Left lung (tissue), 10 donors: ENCODE data around the gene JAGN1. TPM values are rescaled to one million over a fixed set of nuclear protein-coding genes. Genes with fewer than 3 reads are reported as not detected.
A peak's percentile ranks its signal among the peaks of the same experiment; 100 is the strongest.

Experiments used
- ATAC-seq: fragments of 200-7000 bp; cut with Tn5 transposase; one replicate; pipeline ENCODE4 v1.9.1; 2020; ENCODE audit warnings: moderate library complexity
- DNase-seq, 4 donors: peaks; one replicate each; pipeline ENCODE4 v3.0.0-alpha.2; 2013 to 2020
- H3K27ac ChIP-seq, 2 donors: fragments of 200-600 bp; sonication (generic) in 1 of 2; one replicate each; pipeline versions ENCODE4 v1.5.0 to v1.8.0; 2020 to 2021
- H3K27me3 ChIP-seq, 2 donors: fragments of 200-600 bp; sonication (generic) in 1 of 2; one replicate each; pipeline versions ENCODE4 v1.5.0 to v1.8.0; 2020 to 2021
- H3K36me3 ChIP-seq, 2 donors: fragments of 200-600 bp; sonication (generic) in 1 of 2; one replicate each; pipeline versions ENCODE4 v1.5.0 to v1.8.0; 2020 to 2021
- H3K4me1 ChIP-seq, 2 donors: fragments of 200-600 bp; one replicate each; pipeline ENCODE4 v1.8.0; 2021
- H3K4me3 ChIP-seq, 2 donors: fragments of 200-600 bp; sonication (generic) in 1 of 2; one replicate each; pipeline versions ENCODE4 v1.5.0 to v1.8.0; 2020 to 2021; ENCODE audit warnings: mild to moderate bottlenecking in 1 of 2
- H3K9me3 ChIP-seq, 2 donors: fragments of 200-600 bp; sonication (generic) in 1 of 2; one replicate each; pipeline versions ENCODE4 v1.5.0 to v1.8.0; 2020 to 2021
- intact Hi-C, 2 donors: fragments of 100-400 bp; cut with DNase I; formaldehyde crosslinking; loops; one replicate each; pipeline versions ENCODE4 v1.11.2 to v1.14.2; 2022
- polyA plus RNA-seq, 6 donors: library from polyadenylated mRNA; unstranded; fragments of 120-200 nt; gene quantifications; one replicate each; pipeline ENCODE4 v1.2.1, GENCODE V29; 2013; ENCODE audit not compliant: insufficient read length in 6 of 6
- total RNA-seq, 2 donors: library from RNA; stranded (reverse); fragmentation: NEBNext Ultra II Directional; extraction: Animal tissue kit (Norgen Biotek cat#: 25700); gene quantifications; one replicate each; pipeline ENCODE4 v1.2.1, GENCODE V29; 2021
- TF ChIP-seq, protein P1 (sequence below), 2 donors: fragments of 200-600 bp; sonication (generic) in 1 of 2; IDR thresholded peaks; one replicate each; pipeline versions ENCODE4 v1.5.0 to v1.8.0; 2021; ENCODE audit warnings: antibody characterized with exemption in 2 of 2
- donor health status: DM: no; HTN: yes; CAD: no.
- donor health status: DM: no; HTN: no; CAD: no.

The JAGN1 gene
- total and polyA plus RNA-seq, 8 donors: 25.1 to 38.5 (median 34.9) TPM

DNA sequence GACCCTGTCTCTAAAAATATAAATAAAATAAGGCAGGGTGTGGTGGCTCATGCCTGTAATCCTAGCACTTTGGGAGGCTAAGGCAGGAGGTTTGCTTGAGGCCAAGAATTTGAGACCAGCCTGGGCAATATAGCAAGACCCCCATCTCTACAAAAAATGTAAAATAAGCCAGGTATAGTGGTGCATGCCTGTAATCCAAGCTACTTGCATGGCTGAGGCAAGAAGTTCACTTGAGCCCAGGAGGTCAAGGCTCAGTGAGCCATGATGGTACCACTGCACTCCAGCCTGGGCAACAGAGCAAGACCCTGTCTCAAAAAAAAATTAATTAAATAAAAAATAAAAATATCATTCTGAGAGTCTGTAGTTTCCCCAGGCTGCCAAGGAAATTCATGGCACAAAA, 4.1 kb upstream of the JAGN1 start:
- Histone ChIP-seq H3K27ac (no peak overlapping the region), H3K9me3 (no peaks in the 10 kb centered on the region), H3K4me1 (peaks cover 3 to 10% of the 10 kb centered on the region in 2 donors), H3K36me3 (no peaks in the 10 kb centered on the region), H3K27me3 (no peaks in the 10 kb centered on the region), H3K4me3 (no peak overlapping the region)
- DNase-seq (no peak), ATAC-seq (no peak)
- intact Hi-C loops: no loop called here
- TF ChIP-seq, protein P1, sequence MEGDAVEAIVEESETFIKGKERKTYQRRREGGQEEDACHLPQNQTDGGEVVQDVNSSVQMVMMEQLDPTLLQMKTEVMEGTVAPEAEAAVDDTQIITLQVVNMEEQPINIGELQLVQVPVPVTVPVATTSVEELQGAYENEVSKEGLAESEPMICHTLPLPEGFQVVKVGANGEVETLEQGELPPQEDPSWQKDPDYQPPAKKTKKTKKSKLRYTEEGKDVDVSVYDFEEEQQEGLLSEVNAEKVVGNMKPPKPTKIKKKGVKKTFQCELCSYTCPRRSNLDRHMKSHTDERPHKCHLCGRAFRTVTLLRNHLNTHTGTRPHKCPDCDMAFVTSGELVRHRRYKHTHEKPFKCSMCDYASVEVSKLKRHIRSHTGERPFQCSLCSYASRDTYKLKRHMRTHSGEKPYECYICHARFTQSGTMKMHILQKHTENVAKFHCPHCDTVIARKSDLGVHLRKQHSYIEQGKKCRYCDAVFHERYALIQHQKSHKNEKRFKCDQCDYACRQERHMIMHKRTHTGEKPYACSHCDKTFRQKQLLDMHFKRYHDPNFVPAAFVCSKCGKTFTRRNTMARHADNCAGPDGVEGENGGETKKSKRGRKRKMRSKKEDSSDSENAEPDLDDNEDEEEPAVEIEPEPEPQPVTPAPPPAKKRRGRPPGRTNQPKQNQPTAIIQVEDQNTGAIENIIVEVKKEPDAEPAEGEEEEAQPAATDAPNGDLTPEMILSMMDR (IDR thresholded peaks at IDR 0.05): no peak

DNA sequence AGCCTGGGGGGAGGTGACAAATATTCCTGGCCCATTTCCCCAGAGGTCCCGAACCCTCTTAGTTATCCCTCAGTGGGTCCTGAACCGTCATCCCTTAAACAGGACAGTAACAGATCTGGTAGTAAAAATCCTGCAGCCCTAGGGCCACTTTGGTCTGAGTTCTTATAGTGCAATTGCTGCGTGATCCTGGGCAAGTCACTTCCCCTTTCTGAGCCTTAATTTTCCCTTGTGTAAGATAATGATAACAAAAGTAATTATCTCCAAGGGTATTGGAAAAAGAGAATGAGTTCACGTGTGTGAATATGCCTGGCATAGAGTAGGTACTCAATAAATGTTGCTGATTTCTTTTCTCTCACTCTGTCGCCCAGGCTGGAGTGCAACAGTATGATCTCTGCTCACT, 2.9 kb upstream of the JAGN1 start:
- no peak for ATAC-seq
- Histone ChIP-seq H3K9me3 (no peaks in the 10 kb centered on the region), H3K4me1 (peaks cover 7 to 21% of the 10 kb centered on the region in 2 donors), H3K36me3 (peaks cover 0 to under 1% of the 10 kb centered on the region in 2 donors), H3K27me3 (no peaks in the 10 kb centered on the region), H3K4me3 (no peak overlapping the region), H3K27ac (no peak overlapping the region)
- intact Hi-C loops: no loop called here
- TF ChIP-seq, protein P1 (IDR thresholded peaks at IDR 0.05): no peak
- no peak for DNase-seq

DNA sequence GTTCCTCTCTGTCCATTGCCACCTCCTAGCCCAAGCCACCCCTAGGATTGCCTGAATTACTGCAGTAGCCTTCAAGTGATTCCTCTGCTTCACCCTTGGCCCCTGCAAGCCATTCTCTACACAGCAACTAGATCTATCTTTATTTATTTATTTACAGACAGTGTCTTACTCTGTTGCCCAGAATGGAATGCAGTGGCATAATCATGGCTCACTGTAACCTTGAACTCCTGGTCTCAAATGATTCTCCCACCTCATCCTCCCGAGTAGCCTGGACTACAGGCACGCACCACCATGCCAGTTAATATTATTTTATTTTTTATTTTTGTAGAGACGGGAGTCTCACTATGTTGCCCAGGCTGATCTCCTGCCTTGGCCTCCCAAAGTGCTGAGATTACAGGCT, 1.9 kb upstream of the JAGN1 start:
- ATAC-seq (no peak), DNase-seq (no peak)
- TF ChIP-seq, protein P1 (IDR thresholded peaks at IDR 0.05): no peak
- Histone ChIP-seq H3K27ac (no peak overlapping the region), H3K9me3 (no peaks in the 10 kb centered on the region), H3K36me3 (peaks cover 0 to 12% of the 10 kb centered on the region in 2 donors), H3K27me3 (no peaks in the 10 kb centered on the region), H3K4me3 (no peak overlapping the region), H3K4me1 (peaks cover 7 to 27% of the 10 kb centered on the region in 2 donors)
- intact Hi-C loops: no loop called here

DNA sequence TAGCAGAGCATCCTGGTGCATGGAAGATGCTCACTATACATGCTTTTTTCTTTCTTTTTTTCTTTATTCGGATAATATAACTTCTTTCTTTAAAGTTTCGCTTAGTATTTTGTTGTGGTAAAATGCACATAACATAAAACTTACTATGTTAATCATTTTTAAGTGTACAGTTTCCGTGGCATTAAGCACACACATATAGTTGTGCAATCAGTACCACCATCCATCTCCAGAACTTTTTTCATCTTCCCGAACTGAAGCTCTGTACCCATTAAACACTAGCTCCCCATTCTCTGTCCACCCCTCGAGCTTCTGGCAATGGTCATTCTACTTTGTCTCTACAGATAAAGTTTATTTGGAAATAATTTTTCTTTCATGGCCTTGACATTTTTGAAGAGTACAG, 1.0 kb upstream of the JAGN1 start:
- ATAC-seq: no peak
- TF ChIP-seq, protein P1 (IDR thresholded peaks at IDR 0.05): no peak
- peaks cover 7 to 33% of the 10 kb centered on the region in 2 donors for H3K4me1 ChIP-seq
- H3K27ac ChIP-seq: no peak overlapping the region
- H3K27me3 ChIP-seq: no peaks in the 10 kb centered on the region
- DNase-seq: no peak
- peaks cover 0 to 16% of the 10 kb centered on the region in 2 donors for H3K36me3 ChIP-seq
- intact Hi-C loops: no loop called here
- no peak overlapping the region for H3K4me3 ChIP-seq
- no peaks in the 10 kb centered on the region for H3K9me3 ChIP-seq

DNA sequence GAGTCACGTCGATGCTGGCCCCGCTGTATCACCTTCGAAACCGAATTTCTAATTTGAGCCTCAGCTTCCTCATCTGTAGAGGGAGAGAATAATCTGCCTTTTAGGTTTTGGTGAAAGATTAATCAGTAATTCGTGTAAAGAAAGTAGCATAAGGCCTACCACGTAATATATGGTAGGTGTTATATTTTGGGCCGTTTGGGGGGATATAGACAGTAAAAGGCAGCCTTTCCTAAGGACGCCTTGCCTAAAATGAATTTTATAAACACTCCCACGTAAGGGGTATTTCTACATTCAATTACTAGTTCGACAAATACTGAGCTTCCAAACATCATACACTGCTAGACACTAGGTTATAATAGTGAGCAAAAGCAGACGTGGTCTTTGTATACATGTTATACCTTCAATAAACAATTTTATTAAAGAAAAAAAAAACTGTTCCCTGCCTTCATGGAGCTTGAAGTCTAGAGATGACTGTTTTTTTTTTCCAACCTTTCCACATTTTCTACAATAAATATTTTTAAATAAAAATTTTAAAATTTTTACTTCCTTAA, 737 bp downstream of the JAGN1 start:
- peaks cover 7 to 33% of the 10 kb centered on the region in 2 donors for H3K4me1 ChIP-seq
- peak overlapping the region; percentile 93 to 94 for H3K27ac ChIP-seq
- ATAC-seq (no peak), DNase-seq (no peak)
- intact Hi-C loops: no loop called here
- no peaks in the 10 kb centered on the region for H3K27me3 ChIP-seq
- TF ChIP-seq, protein P1 (IDR thresholded peaks at IDR 0.05): no peak
- H3K4me3 ChIP-seq: peak overlapping the region; percentile 95 to 98
- H3K9me3 ChIP-seq: no peaks in the 10 kb centered on the region
- peaks cover 0 to 20% of the 10 kb centered on the region in 2 donors for H3K36me3 ChIP-seq
